RCC 7860 (cell line): ENCODE measurements around the gene AUH.
"Not testable (repeated sequence)": the region's sequence is repeated elsewhere in the genome, so short reads cannot be mapped to it uniquely, and the experiment has no call there.

ENCODE experiments used
- DNase-seq: peaks from one replicate; pipeline ENCODE4 v3.0.0-alpha.2; 2015; ENCODE audit warnings: low spot score
- FAIRE-seq: peaks from 2 replicates; lab custom pipeline; 2012; peaks lifted over from hg19 to GRCh38; lab: Jason Lieb, UNC

Gene AUH

GRCh38 chr9:91379426-91379825 is 17.7 kb upstream of the AUH start:
- FAIRE-seq = no peak
- DNase-seq = no peak

GRCh38 chr9:91378695-91379127 is 17.0 kb upstream of the AUH start:
- FAIRE-seq = no peak
- DNase-seq = no peak

GRCh38 chr9:91378054-91378453 is 16.3 kb upstream of the AUH start:
- not testable (repeated sequence) for FAIRE-seq, DNase-seq

- no peak for DNase-seq
- no peak for FAIRE-seq
Observed at GRCh38 chr9:91376239-91376638, 14.5 kb upstream of the AUH start.

- FAIRE-seq (no peak), DNase-seq (peak; percentile 11)
Observed at GRCh38 chr9:91374939-91375338, 13.2 kb upstream of the AUH start.

- no peak for FAIRE-seq
Observed at GRCh38 chr9:91371894-91372293, 10.2 kb upstream of the AUH start.

GRCh38 chr9:91370006-91370405 is 8.3 kb upstream of the AUH start:
- FAIRE-seq, DNase-seq: not testable (repeated sequence)

More at GRCh38 chr9:91371894-91372293, 10.2 kb upstream of the AUH start:
- DNase-seq = no peak

- FAIRE-seq (no peak), DNase-seq (no peak)
Observed at GRCh38 chr9:91364702-91365101, 3.0 kb upstream of the AUH start.

GRCh38 chr9:91364005-91364404 is 2.3 kb upstream of the AUH start:
- FAIRE-seq = no peak
- no peak for DNase-seq

GRCh38 chr9:91362051-91362611 is 413 bp upstream of the AUH start:
- DNase-seq = no peak
- FAIRE-seq = no peak

GRCh38 chr9:91360551-91361290 is 997 bp downstream of the AUH start:
- FAIRE-seq = no peak
- no peak for DNase-seq

GRCh38 chr9:91359734-91360470 is 1.8 kb downstream of the AUH start:
- FAIRE-seq = no peak
- peak; percentile 30 for DNase-seq

GRCh38 chr9:91359083-91359482 is 2.6 kb downstream of the AUH start:
- FAIRE-seq (no peak), DNase-seq (no peak)

- DNase-seq = no peak
- FAIRE-seq = no peak
Observed at GRCh38 chr9:91354881-91355280, 6.8 kb downstream of the AUH start.

GRCh38 chr9:91349115-91349555 is 12.6 kb downstream of the AUH start:
- DNase-seq (no peak), FAIRE-seq (no peak)

GRCh38 chr9:91348191-91348807 is 13.4 kb downstream of the AUH start:
- FAIRE-seq (no peak), DNase-seq (no peak)

GRCh38 chr9:91347377-91347776 is 14.3 kb downstream of the AUH start:
- DNase-seq (no peak), FAIRE-seq (no peak)

GRCh38 chr9:91346644-91347043 is 15.1 kb downstream of the AUH start:
- FAIRE-seq = no peak
- DNase-seq = no peak

- DNase-seq = no peak
- FAIRE-seq = no peak
Observed at GRCh38 chr9:91345978-91346377, 15.7 kb downstream of the AUH start.

GRCh38 chr9:91342575-91342974 is 19.1 kb downstream of the AUH start:
- no peak for FAIRE-seq

GRCh38 chr9:91341749-91342148 is 20.0 kb downstream of the AUH start:
- DNase-seq = no peak
- FAIRE-seq = no peak

More at GRCh38 chr9:91342575-91342974, 19.1 kb downstream of the AUH start:
- no peak for DNase-seq
